ENCODE data around the gene GINS1.

GINS1 gene

GRCh38 chr20:25454153-25454900 lies 46.9 kb downstream of the GINS1 start:
- TF ChIP-seq CTCF (IDR thresholded peaks at IDR 0.05) (no peak), ZFX (IDR thresholded peaks at IDR 0.05; ENCODE audit: borderline replicate concordance) (no peak)
- H3K27ac ChIP-seq: no peak overlapping the region

- TF ChIP-seq ZFX (IDR thresholded peaks at IDR 0.05; ENCODE audit: borderline replicate concordance): no peak
- TF ChIP-seq CTCF (IDR thresholded peaks at IDR 0.05): no peak
- no peak overlapping the region for H3K27ac ChIP-seq
These were observed 50.6 kb downstream of the GINS1 start for GRCh38 chr20:25457886-25458680.

DNA sequence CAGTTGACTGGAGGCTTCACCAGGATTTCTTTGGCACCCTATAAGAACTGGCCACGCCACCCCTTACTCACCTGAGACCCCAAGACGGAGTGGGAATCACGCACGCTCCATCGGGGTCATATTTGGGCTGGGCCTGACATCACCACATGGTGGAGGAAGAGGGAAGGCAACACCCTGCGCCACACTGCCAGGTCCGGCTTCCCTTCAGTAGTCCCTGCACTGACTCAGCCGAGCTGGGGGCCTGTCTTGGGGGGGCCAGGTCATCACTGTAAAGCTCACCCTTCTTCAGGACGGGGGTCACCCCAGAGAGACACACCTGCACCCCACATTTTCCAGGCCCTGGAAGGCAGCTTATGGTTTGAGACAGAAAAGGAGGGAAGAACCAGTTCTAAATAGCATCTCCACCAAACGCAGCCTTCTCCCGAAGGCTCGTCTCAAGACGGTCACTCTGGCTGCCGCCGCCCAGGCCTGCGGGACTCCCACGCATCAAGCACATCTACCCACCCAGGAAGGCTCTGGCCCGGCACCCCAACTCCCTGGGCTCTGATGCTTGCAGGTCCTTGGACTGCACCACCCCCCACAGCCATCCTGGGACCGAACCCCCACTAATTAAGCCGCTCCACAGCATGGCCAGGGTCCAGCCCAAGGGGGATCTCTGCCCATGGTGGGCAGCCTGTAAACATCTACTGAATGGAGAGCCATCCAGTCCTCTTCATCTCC lies 51.8 kb downstream of the GINS1 start:
- no peak overlapping the region for H3K27ac ChIP-seq
- TF ChIP-seq ZFX (IDR thresholded peaks at IDR 0.05; ENCODE audit: borderline replicate concordance) (no peak), CTCF (IDR thresholded peaks at IDR 0.05) (no peak)

DNA sequence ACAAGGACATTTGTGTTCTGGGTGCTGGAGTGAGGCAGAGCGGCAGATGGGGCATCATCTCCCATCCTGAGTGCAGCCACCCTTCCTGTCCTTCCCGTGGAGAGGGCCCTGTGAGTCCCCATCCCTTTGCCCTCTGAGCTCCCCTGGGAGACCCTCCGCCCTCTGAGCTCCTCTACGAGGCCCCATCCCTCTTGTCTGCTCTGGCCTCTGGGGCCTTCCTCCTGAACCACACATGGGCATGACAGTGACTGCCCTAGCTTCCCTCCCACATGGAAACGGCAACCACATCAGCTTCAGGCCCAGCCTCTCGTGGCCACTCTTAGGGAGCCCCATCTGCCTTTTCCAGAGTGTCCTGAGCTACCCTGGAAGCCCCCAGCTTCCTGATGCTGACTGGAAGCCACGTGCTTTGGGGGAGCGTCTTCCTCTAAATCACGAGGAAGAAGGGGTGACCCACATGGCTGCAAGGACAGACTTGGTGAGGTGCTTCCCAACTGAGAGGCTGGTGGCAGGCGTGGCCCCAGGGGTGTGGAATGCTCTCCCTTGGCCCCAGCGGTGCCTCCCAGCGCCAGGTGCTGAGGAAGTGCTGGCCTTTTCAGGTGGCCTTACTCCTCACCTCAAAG lies 52.6 kb downstream of the GINS1 start:
- no peak for TF ChIP-seq CTCF (IDR thresholded peaks at IDR 0.05)
- no peak for TF ChIP-seq ZFX (IDR thresholded peaks at IDR 0.05; ENCODE audit: borderline replicate concordance)
- no peak overlapping the region for H3K27ac ChIP-seq

DNA sequence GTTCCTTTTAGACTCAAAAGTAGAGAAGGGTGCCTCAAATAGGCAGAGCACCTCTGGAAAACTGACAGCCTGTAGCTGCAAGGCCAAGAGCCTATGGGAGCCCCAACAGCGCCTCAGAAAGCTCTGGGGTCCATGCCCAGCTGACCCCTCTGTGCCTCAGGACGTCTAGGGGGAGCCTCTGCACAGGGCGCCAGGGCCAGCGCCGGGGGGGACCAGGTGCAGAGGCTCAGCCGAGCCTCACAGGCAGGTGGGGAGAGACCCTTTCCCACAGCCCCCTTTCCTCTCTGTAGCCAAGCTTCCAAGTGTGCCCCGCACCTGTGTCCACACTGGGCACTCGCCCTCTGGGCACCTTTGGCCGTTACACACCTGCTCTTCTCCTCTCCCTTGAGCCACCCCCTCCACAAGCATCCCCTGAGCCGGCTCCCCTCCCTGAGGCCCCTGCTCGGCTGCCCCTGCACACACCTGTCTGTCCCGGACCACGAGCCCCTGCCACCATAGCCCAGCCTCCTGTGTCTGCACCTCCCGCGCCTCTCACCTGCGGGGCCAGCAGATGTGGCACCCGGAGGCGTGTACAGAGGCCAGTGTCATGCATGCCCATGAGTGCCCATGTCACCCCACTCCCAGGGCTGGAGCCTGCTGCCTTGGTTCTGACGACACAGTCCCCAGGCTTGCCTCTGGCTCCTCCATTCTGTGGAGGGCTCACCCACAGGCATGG lies 53.2 kb downstream of the GINS1 start:
- no peak for TF ChIP-seq CTCF (IDR thresholded peaks at IDR 0.05)
- TF ChIP-seq ZFX (IDR thresholded peaks at IDR 0.05; ENCODE audit: borderline replicate concordance): no peak
- no peak overlapping the region for H3K27ac ChIP-seq

- TF ChIP-seq ZFX (IDR thresholded peaks at IDR 0.05; ENCODE audit: borderline replicate concordance): no peak
- TF ChIP-seq CTCF (IDR thresholded peaks at IDR 0.05): no peak
- H3K27ac ChIP-seq: no peak overlapping the region
These were observed 53.8 kb downstream of the GINS1 start for GRCh38 chr20:25461281-25461650.

All from 22Rv1 (cell line).